GM12878 (cell line): ENCODE measurements around the gene HSF4. TPM values are rescaled to one million over a fixed set of nuclear protein-coding genes. Genes with fewer than 3 reads are reported as not detected.

Experiments
- ATAC-seq: fragments of 200-7000 bp; cut with Tn5 transposase; 3 replicates; pipeline ENCODE4 v1.9.1; 2020; ENCODE audit warnings: mild to moderate bottlenecking, moderate library complexity
- BruUV-seq: library from RNA; stranded (reverse); fragments of 400-500 nt; replicated peaks from 2 replicates; lab custom pipeline; 2021; lab: Mats Ljungman, UMichigan
- CTCF ChIA-PET: fragments of 300-600 bp; sonication (Branson Sonifier 250); formaldehyde crosslinking; extraction: SDS; loops from one replicate; lab custom pipeline; 2021; ENCODE audit warnings: inconsistent platforms; lab: Yijun Ruan, JAX
- POLR2A ChIA-PET: fragments of 350-600 bp; formaldehyde crosslinking; extraction: SDS; loops from one replicate; lab custom pipeline; 2021; ENCODE audit warnings: inconsistent platforms; lab: Charles Lee
- RAD21 ChIA-PET: fragments of 300-600 bp; sonication (Branson Sonifier 250); formaldehyde crosslinking; loops from one replicate; lab custom pipeline; 2023; ENCODE audit warnings: antibody characterized with exemption; ENCODE audit not compliant: unreplicated experiment; lab: Charles Lee
- SMC1A ChIA-PET: fragments of 300-600 bp; sonication (Branson Sonifier 250); formaldehyde crosslinking; loops from one replicate; lab custom pipeline; 2023; ENCODE audit not compliant: unreplicated experiment, uncharacterized antibody; lab: Charles Lee
- DNase-seq: peaks from one replicate; pipeline ENCODE4 v3.0.0-alpha.2; 2011; ENCODE audit warnings: low read depth, low spot score
- FAIRE-seq: peaks from 3 replicates; lab custom pipeline; 2011; peaks lifted over from hg19 to GRCh38; lab: Jason Lieb, UNC
- H2AFZ ChIP-seq: 2 replicates; pipeline ENCODE4 v1.6.0; 2011; ENCODE audit warnings: low read depth, low read length, control low read depth; ENCODE audit not compliant: control insufficient read depth
- H3K27ac ChIP-seq: 2 replicates; pipeline ENCODE4 v1.5.1; 2011; ENCODE audit warnings: control low read depth; ENCODE audit not compliant: control insufficient read depth, insufficient read depth
- H3K27me3 ChIP-seq, 2 experiments: replicated peaks in 1 of 2; 2 replicates each; pipeline versions ENCODE4 v1.6.0 to v1.6.1; 2011; ENCODE audit warnings: low read length in 1 of 2; ENCODE audit not compliant: control insufficient read depth in 2 of 2, insufficient read depth in 2 of 2
- H3K36me3 ChIP-seq, 2 experiments: 2 replicates each; pipeline ENCODE4 v1.5.1; 2011; ENCODE audit warnings: low read length in 1 of 2; ENCODE audit not compliant: control insufficient read depth in 2 of 2, insufficient read depth in 2 of 2
- H3K4me1 ChIP-seq: 2 replicates; pipeline ENCODE4 v1.6.1; 2011; ENCODE audit warnings: mild to moderate bottlenecking, low read length, moderate library complexity, mixed read lengths; ENCODE audit not compliant: control insufficient read depth, insufficient read depth
- H3K4me2 ChIP-seq: 2 replicates; pipeline ENCODE4 v1.6.0; 2011; ENCODE audit warnings: control low read depth; ENCODE audit not compliant: control insufficient read depth, insufficient read depth
- H3K4me3 ChIP-seq: fragments of 200-600 bp; sonication (generic); 2 replicates; pipeline ENCODE4 v1.5.1; 2016
- H3K79me2 ChIP-seq: 2 replicates; pipeline ENCODE4 v1.6.0; 2011; ENCODE audit warnings: low read length; ENCODE audit not compliant: control insufficient read depth, insufficient read depth
- H3K9ac ChIP-seq: 2 replicates; pipeline ENCODE4 v1.8.0; 2011; ENCODE audit warnings: low read length, control low read depth, mixed read lengths; ENCODE audit not compliant: control insufficient read depth, insufficient read depth
- H3K9me3 ChIP-seq: replicated peaks from 3 replicates; pipeline ENCODE4 v1.5.1; 2011; ENCODE audit warnings: mild to moderate bottlenecking, low read length; ENCODE audit not compliant: control insufficient read depth, insufficient read depth
- H4K20me1 ChIP-seq: 2 replicates; pipeline ENCODE4 v1.6.0; 2011; ENCODE audit not compliant: control insufficient read depth, insufficient read depth
- ATF7 ChIP-seq: fragments of 450-650 bp; IDR thresholded peaks from 2 replicates; pipeline ENCODE4 v1.6.1; 2016; ENCODE audit warnings: low read depth, mild to moderate bottlenecking
- BHLHE40 ChIP-seq, 2 experiments: fragments of 450-650 bp in 1 of 2; IDR thresholded peaks; 2 replicates each; pipeline ENCODE4 v1.6.1; 2011 to 2017; ENCODE audit warnings: low read depth in 2 of 2, borderline replicate concordance in 1 of 2, improper control_type of control experiment in 1 of 2, low read length in 1 of 2, mild to moderate bottlenecking in 1 of 2
- IKZF2 ChIP-seq, 2 experiments: fragments of 450-650 bp; IDR thresholded peaks; 2 replicates each; pipeline ENCODE4 v1.6.1; 2017; ENCODE audit warnings: mild to moderate bottlenecking in 2 of 2, moderate library complexity in 2 of 2
- MEF2B ChIP-seq: fragments of 450-650 bp; IDR thresholded peaks from 2 replicates; pipeline ENCODE4 v1.6.1; 2018; ENCODE audit warnings: mild to moderate bottlenecking, moderate library complexity; ENCODE audit not compliant: partially characterized antibody, poor library complexity, severe bottlenecking
- MXI1 ChIP-seq: fragments of 150-350 bp; IDR thresholded peaks from 2 replicates; pipeline ENCODE4 v1.6.1; 2011; ENCODE audit warnings: low read depth, mild to moderate bottlenecking, inconsistent platforms, low read length, improper control_type of control experiment
- PKNOX1 ChIP-seq: fragments of 450-650 bp; IDR thresholded peaks from 2 replicates; pipeline ENCODE4 v1.6.1; 2016; ENCODE audit warnings: mild to moderate bottlenecking
- RAD21 ChIP-seq: IDR thresholded peaks from 2 replicates; pipeline ENCODE4 v1.6.1; 2011; ENCODE audit warnings: mild to moderate bottlenecking, low read depth, low read length, moderate library complexity; ENCODE audit not compliant: insufficient read depth
- RELB ChIP-seq: fragments of 450-650 bp; IDR thresholded peaks from 2 replicates; pipeline ENCODE4 v1.6.1; 2017; ENCODE audit warnings: low read depth, mild to moderate bottlenecking, moderate library complexity
- REST ChIP-seq: IDR thresholded peaks from 2 replicates; pipeline ENCODE4 v1.6.1; 2012; ENCODE audit warnings: mild to moderate bottlenecking, low read depth, low read length
- RFX5 ChIP-seq: IDR thresholded peaks from 2 replicates; pipeline ENCODE4 v1.6.1; 2011; ENCODE audit warnings: low read depth, low read length, improper control_type of control experiment
- SMARCA5 ChIP-seq: fragments of 450-650 bp; IDR thresholded peaks from 2 replicates; pipeline ENCODE4 v1.6.1; 2017; ENCODE audit warnings: mild to moderate bottlenecking
- TCF12 ChIP-seq: IDR thresholded peaks from 2 replicates; pipeline ENCODE4 v1.6.1; 2011; ENCODE audit warnings: low read depth, mild to moderate bottlenecking, low read length
- TCF7 ChIP-seq: IDR thresholded peaks from 2 replicates; pipeline ENCODE4 v1.6.1; 2014; ENCODE audit warnings: antibody characterized with exemption, borderline replicate concordance
- ZNF274 ChIP-seq: IDR thresholded peaks from one replicate; pipeline ENCODE4 v1.8.0; 2011; ENCODE audit not compliant: insufficient read length, insufficient read depth
- WGBS: methylation state at CpG from one replicate; pipeline ENCODE4 v1.1.6; 2016; ENCODE audit warnings: low lambda C conversion rate; ENCODE audit not compliant: insufficient replicate concordance, insufficient coverage; ENCODE audit errors: missing lambda C conversion rate; 5-methylcytosine and 5-hydroxymethylcytosine counted together
- in situ Hi-C: fragments of 300-500 bp; cut with MboI; formaldehyde crosslinking; loops from 9 replicates; pipeline ENCODE4 v1.14.3; 2018; ENCODE audit warnings: mixed read lengths
- intact Hi-C: fragments of 100-400 bp; cut with micrococcal nuclease; formaldehyde crosslinking; loops from one replicate; pipeline ENCODE4 v1.14.2; 2022; ENCODE audit not compliant: unreplicated experiment
- polyA plus RNA-seq, 11 experiments: library from polyadenylated mRNA; depleted of rRNA in 4 of 11; unstranded in 6 of 11; stranded (reverse) in 5 of 11; fragments of >200 nt; fragmentation: Nextera tagmentation in 4 of 11; fragmentation: Illumina TruSeq in 1 of 11; extraction: Ambion mirVana in 4 of 11; extraction: Trizol in 1 of 11; gene quantifications; 1 replicate in 1 of 11; 2 replicates in 10 of 11; pipeline versions ENCODE4 v1.2.1 to v1.2.3, GENCODE V29; 2011 to 2016; ENCODE audit warnings: inconsistent platforms in 2 of 11, missing spikeins in 2 of 11, low read depth in 1 of 11
- total RNA-seq, 4 experiments: library from RNA; depleted of rRNA in 3 of 4; stranded (reverse); fragments of >200 nt in 3 of 4; fragmentation: Illumina TruSeq in 1 of 4; extraction: Trizol in 1 of 4; gene quantifications; 2 replicates each; pipeline versions ENCODE4 v1.2.1 to v1.2.3, GENCODE V29; 2013 to 2021

HSF4 gene
- total and polyA plus RNA-seq, 10 of the 15 experiments (the other 5 are each of a cell fraction or from before 2014, with no cell fraction given) = 0.31 to 9.9 (median 2.6) TPM; not detected in 1

- Histone ChIP-seq H3K27me3 (peaks cover 0 to 7% of the 10 kb centered on the region in 2 experiments), H3K4me3 (peak within 1 kb of the TSS; percentile 73), H2AFZ (peak within 1 kb of the TSS; percentile 74), H3K79me2 (no peaks in the 10 kb centered on the region), H3K4me2 (peak within 1 kb of the TSS; percentile 95), H4K20me1 (no peaks in the 10 kb centered on the region), H3K27ac (peak within 1 kb of the TSS; percentile 50), H3K36me3 (no peaks in the 10 kb centered on the region), H3K4me1 (peaks cover 43% of the 10 kb centered on the region), H3K9ac (peak within 1 kb of the TSS; percentile 69), H3K9me3 (no peaks in the 10 kb centered on the region; the same call in 2 of the 3 replicates)
- ATAC-seq = peak; percentile 63
- BruUV-seq = no TSS peak
- ChIA-PET CTCF (interaction anchor here (0.5 to 5.4 kb wide), 20 partner anchors 9 to 214 kb away, joined by 3 to 60 read pairs (median 4); partner anchors contain the start of genes B3GNT9, EXOC3L1, FBXL8 and MATCAP1), POLR2A (interaction anchor here (0.7 to 10.9 kb wide), 11 partner anchors 10 to 152 kb away, joined by 3 to 137 read pairs (median 5); partner anchors contain the start of genes FBXL8, FHOD1, HSF4 and TMEM208), SMC1A (interaction anchor here (1.0 to 4.1 kb wide), 3 partner anchors 11 to 153 kb away, joined by 3 to 48 read pairs (median 6); partner anchors contain the start of genes FBXL8 and TRADD), RAD21 (interaction anchor here (0.7 to 4.1 kb wide), 11 partner anchors 9 to 152 kb away, joined by 3 to 48 read pairs (median 4); partner anchors contain the start of genes E2F4, FBXL8, FHOD1 and TMEM208)
- in situ Hi-C loops = no loop called here
- peak; percentile 58 for DNase-seq
- intact Hi-C loops = no loop called here
- peak; percentile 66 for FAIRE-seq
- under 1% methylated on average over 37 of the region's 50 CpGs for WGBS
- TF ChIP-seq MEF2B (no peak), IKZF2 (IDR thresholded peaks at IDR 0.05) (peak; percentile 63 to 68; a peak in 3 of 4 replicates), RFX5 (no peak), PKNOX1 (peak; percentile 60; the same call in 1 of the 2 replicates), ZNF274 (no peak), TCF7 (no peak), RAD21 (no peak), TCF12 (peak; percentile 57; the same call in 1 of the 2 replicates), MXI1 (peak; percentile 53; the same call in 1 of the 2 replicates), BHLHE40 (IDR thresholded peaks at IDR 0.05; ENCODE audit: borderline replicate concordance in 1 of 2, low read depth in 2 of 2, low read length in 1 of 2) (peak; percentile 64 to 82; a peak in 3 of 4 replicates), ATF7 (peak; percentile 49; the same call in 1 of the 2 replicates), RELB (peak; percentile 70; the same call in 1 of the 2 replicates), SMARCA5 (peak; percentile 20; the same call in 1 of the 2 replicates), REST (no peak)
These were observed 5.8 kb downstream of the HSF4 start, which contains the start of gene NOL3 for GRCh38 chr16:67170168-67170948. Gene NOL3, plus strand, starts transcription at chr16:67170538.
